GOT3 (cell line): Measurements from ENCODE around the gene HCRT.
"Not testable (repeated sequence)": the region's sequence is repeated elsewhere in the genome, so short reads cannot be mapped to it uniquely, and the experiment has no call there.

Experiments used
- DNase-seq: peaks from one replicate; lab custom pipeline; 2025; ENCODE audit warnings: mixed read lengths; lab: John Stamatoyannopoulos, UW

The HCRT gene

DNA sequence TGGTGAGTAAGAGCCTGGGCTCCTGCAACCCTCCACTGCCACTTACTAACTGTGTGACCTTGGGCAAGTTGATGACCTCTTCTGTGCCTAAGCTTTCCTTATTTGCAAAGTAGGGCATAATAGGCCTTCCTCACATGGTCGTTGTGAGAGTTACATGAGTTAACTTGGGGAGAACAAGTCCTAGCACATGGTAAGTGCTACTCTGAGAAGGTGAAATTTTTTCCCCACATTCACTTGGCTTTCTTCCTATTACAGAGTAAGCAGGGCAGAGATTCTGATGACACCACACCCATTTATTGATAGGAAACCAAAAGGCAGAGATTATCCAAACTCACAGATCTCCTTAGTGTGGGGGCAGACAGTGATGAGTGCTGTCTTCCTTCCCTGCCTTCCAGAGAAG is 5.9 kb downstream of the HCRT start:
- no peak for DNase-seq

DNA sequence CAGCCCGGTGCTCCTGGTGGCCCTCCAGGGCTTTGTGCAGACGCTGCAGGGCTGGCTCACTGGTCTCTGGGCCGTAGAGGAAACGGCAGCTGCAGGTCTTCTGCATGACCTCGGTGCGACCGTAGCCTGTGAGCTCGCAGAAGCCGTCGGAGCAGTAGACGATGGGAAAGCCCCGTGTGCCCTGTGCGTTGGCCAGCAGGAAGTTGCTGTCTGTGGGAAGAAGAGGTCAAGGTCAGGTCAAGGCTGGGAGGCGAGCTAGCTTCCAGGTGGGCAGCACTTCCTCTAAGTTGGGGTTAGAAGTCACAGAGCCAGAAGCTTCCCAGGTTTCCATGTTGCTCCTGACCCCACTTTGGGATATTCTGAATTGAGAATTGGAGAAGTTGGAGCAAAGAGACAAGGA is 6.4 kb downstream of the HCRT start:
- DNase-seq: no peak

DNA sequence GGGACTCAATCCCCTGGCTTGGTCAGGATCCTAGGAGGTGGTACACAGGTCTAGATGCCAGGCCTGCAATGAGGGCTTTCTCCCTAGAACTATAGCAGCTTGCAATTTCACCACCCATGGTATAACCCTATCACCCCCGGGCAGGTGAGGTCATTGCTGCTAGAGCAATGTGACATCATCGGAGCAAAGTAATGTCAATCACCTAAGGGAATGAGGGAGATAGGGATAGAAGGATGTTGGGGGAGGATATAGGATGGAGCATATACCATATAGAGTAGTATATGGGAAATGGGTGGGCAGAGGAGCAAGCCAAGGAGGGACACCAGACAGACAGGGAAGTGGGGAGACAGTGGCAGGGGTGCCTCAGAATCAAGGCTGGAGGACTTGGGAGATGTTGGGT is 7.6 kb downstream of the HCRT start:
- DNase-seq: no peak

DNA sequence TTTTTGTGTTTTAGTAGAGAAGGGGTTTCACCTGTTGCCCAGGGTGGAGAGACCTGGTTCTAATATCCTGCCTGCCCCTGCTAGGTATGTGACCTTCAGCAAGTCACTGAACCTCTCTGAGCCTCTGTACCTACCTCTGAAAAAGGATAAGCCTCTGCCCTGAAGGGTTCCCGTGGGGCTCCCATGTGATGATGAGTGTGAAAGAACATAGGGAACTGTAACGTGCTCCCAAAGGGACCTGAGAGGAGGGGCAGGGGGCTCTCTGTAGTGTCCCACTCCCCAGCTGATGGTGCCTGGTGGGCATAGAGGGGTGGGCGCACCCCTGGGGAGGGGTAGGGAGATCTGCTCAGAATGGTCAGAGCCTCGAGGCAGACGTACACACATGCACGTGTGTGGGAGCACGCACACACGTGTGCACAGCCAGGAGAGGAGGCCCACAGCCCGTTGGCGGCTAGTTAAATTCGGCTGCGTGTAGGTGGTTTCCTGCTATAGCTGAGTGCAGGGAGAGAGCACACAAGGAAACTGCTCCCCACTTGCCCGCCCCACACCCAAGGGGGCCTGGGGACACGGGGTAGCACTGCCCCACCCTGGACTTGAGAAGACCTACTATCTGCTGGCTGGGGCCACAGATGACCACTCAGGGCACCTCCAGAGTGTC is 11.0 kb downstream of the HCRT start:
- DNase-seq: no peak

DNA sequence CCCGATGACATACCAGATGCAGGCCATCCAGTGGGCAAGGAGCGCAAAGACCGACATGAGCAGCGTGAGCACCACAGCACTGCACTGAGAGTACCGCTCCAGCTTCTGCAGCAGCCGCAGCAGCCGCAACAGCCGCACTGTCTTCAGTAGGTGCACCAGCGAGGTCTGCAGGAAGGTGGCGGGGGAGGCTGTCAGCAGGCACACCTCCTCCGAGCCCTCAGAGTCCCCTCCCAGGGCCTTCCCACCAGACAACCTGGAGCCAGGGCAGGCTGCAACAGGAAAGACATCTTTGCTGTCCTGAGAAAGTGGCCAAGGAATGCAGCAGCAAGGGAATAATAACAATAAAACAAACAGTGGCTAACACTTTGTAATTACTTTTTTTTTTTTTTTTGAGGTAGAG is 13.4 kb downstream of the HCRT start:
- no peak for DNase-seq

DNA sequence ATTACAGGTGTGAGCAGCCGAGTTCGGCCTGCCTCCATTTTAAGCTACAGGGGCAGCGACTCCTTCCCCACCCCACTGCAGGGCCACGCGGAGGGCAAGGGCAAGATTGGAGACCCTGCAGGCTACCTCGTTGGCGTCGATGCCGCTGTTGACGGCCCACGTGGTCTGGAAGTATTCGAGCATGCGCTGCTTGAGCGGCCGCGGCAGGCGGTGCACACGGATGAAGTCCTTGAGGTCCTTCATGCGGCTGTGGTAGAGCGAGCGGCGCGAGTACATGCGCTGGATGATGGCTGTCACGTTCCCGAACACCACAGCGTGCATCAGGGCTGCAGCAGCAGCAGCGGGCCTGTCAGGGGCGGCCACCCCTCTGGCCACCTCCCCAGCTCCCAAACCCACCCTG is 15.9 kb downstream of the HCRT start:
- no peak for DNase-seq

DNA sequence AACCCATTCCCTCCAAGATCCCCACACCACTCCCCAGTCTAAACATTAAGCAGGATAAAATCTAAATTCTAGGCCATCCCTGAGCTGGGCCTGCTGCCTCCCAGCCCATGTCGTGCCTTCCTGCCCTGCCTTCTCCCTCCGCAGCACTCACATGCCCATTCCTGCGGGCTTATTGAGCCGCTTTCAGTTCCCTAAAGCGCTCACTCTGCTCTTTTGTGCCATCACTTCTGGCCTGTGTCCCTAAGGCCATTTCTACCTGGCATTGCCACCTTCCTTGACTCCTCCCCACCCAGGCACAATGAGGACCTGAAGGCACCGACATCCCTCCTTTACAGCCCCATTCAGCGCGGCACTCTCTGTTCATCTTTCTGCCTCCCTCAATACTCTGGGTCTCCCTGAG is 17.4 kb downstream of the HCRT start:
- DNase-seq: no peak

DNA sequence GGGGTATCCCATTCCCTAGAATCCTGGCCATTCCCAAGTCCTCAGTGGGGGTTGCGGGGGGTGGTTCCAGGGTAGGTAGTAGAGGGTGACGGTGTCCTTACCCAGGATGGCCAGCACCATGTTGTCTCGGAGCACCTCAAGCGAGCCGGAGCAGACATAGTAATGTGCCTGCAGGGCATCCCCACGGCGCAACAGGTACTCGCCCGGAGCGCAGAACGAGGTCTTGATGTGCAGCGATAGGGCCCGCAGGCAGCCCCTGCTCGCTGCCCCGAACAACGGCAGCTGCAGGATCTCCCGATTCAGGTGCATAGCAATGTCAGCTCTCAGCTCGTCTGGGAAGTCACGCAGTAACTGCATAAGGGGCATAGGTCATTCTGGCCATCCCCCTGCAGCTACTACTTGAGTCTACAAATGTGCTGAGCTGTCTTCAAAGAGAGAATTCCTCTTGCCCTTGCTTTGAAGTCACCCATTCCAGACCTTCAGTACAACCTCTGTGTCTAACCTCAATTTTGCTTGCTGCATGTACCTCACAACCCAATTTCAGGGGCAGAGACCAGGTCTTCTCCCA is 19.0 kb downstream of the HCRT start:
- no peak for DNase-seq

DNA sequence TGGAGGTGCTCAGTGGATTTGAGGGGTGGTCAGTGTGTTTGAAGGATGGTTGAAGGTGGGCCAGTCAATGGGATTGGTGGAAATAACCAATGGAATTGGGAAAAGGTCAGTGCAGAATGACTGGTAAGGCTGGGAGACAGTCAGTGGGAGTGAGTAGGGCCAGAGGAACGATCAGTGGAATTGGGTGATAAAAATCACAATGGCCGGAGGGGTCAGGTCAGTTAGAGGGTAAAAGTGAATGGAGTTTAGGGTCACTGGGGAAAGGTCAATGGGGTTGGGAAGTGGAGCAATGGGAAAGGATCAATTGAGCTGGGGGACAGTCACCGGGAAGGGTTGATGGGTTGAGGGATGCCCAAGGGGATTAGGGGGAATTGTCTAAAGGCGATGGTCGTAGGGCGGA is 19.5 kb downstream of the HCRT start:
- DNase-seq: no peak

DNA sequence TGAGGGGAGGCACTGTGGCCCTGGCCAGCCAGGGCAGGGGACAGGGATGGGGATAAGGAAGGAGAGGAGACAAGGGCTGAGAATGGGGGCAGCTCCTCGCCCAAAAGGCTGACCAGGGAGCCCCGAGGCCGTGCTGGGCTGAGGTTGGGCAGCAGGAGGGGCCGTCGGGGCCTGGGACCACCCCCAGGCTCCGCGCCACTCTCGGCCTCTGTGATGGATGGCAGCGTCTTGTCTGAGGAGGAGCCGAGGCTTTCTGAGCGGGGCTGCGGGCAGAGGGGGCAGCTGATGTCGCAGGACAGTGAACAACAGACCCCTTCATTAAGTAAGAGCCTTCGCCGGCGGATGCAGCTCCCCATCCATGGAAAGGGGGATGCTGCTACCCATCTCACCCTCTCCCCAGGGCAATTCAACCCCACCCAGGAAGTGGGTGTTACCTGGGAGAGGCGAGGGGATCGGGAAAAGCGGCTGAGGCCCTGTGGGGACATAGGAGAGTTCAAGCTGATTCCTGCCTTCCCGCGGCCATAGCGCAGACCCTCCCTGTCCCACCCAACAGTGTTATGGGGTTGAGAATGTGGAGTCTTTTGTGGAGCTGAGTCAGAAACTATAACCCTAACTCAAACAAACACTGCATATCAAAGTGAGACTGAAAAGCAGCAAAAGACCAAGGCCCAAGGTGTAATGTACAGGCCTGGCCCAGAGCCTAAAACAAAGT is 21.4 kb downstream of the HCRT start:
- DNase-seq: no peak

DNA sequence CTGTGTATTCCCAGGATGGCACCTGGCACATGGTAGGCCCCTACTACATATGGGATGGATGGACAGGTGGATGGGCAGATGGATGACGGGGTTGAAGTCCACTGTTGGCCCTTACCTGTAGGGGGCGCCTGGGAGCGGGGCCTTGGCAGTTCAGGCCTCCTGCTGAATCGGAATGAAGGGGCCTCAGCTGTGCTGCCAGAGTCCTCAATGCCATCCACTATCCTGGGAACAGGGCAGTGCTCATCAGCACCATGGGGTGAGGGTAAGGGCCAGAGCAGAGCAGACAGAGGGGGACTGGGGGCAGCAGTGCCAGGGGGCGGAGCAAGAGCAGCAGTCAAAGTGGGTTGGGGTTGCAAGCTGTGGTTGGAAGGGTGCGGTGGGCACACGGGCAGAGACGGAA is 22.1 kb downstream of the HCRT start:
- no peak for DNase-seq

DNA sequence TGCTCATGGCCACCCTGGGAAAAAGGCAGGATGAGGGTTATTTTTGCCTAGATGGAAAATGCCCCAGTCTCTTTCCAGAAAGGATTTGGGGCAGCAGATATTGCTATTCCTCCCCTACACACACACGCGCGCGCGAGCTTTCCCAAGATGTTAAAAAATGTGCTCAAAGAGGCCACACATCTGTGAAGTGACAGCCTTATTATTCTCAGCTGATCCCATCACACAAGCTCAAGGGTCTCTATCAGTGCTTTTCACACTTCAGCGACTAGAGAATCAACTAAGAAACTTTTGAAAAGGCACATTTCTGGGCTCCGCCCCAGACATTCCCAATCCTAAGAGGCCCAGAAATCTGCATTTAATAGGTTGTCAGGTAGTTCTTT is 24.7 kb downstream of the HCRT start:
- no peak for DNase-seq

DNA sequence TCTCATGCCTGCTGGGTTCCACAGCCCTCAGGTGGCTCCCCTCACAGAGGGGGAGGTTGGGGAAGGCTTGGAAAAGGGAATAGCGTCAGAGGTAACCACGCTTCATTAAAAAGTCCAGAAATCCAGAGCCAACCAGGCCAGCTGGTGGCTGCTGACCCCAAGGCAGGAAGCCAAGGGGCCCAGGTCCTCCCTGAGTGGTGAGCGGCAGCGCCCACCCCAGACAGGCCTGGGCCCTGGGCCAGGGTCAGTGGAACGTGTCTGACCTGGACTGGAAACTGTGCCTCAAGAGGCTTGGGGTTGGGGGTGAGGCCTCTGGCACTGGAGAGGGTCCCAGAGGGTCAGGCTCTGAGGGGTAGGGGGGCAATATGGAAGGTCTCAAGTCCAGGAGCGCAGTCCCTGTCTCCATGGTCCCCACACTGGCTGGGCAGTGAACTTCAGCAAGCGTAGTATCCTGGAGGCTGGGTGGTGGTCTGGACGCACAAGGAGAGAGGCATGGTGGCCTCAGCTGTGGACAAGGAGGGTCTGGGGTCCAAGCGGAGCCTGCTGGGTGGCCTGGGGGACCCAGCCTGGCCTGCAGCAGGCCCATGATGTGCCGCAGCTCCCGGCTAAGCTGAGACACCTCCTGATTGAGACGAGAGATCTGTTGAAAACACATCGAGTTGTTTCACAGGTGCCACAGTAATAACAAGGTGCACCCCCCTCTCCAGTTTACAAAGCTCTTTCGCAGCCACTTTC is 25.3 kb downstream of the HCRT start:
- DNase-seq: no peak

DNA sequence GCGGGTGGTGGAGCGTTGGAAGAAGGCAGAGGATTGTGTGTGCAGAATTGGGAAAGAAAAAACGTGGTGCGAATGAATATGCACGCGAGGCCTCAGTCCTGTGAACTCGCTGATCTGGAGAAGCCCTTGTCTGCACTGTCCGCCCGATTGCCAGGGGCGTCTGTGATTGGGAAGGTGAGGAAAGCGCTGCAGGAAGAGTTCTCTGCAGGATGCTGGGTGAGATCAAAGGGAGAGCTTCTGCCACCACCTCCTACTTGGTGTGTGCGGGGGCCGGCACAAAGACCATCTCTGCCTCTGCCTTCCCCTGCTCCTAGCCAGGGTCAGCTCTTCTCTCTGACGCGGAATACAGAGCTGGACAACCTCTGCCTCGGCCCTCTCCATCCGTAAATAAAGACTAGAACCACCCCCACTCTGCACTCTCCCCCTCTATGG is 29.6 kb downstream of the HCRT start:
- no peak for DNase-seq

DNA sequence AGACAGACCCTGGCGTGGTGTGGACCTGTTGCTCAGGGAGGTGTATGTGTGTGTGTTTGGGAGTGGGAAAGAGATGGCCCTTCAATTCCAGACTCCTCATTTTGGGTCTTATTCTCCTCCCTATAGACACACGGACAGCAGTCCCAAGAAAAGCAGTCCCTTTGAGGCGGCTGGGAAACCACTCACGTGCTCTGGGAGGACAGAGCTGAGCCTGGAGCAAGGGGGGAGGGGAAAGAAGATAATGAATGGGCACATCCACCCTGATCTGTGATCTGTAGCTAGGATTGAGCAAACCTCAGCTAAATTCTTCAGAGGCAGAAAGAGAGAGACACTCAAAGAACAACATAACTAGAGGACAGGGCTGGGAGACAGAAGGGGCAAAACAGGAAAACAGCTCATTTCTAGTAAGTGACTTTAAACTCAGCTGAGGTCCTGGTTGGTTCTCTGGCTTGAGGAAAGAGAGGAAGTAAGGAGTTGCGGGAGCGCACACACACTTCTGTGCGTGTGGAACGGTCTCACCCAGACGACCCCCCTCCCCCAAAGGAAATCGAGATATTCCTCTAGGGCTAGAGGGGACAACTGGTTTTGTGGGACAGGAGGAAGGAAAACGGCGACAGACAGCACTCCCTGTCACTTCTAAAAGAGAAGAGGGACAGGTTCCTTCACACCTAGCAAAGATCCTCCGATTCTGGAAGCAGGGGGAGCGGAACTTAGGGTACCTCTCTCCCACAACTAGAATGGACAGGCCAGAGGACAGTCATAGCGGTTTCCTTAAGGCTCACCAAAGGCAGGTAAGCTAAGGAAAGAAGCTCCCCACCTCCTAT is 31.1 kb downstream of the HCRT start:
- no peak for DNase-seq

DNA sequence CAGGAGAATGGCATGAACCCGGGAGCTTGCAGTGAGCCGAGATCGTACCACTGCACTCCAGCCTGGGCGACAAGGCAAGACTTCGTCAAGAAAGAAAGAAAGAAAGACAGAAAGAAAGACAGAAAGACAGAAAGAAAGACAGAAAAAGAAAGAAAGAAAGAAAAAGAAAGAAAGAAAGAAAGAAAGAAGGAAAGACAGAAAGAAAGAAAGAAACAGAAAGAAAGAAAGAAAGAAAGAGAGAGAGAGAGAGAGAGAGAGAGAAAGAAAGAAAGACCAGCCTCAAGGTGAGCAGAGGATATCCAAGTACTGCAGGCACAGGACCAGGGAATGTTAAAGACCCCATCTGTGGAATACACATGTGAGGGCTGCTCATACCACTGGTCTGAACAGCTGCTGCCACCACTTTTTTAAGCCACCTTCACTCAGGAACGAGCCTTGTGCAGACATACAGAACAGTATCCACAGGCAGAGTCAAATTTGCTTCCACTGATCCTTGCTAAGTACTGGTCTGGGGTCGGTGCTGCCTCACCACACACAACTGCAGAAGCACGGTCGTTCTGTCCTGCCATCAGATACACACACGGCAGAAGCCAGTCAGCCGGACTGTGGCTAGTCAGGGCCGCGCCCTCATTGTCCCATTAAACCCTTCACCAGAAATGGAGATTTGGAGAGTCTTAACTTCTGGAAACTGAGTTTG is 38.2 kb downstream of the HCRT start:
- no peak for DNase-seq

DNA sequence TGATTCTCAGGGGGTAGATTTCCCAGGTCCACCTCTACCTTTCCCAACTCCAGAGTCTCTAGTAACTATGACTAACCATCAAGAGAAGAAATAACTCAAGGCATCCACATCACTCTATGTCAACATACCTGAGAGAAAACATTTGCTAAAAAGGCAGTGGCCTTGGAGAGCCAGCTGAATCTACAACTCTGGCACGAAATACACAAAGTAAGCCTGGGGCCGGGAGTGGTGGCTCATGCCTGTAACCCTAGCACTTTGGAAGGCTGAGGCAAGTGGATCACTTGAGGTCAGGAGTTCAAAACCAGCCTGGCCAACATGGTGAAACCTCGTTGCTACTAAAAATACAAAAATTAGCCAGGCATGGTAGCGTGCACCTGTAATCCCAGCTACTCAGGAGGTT is 42.1 kb downstream of the HCRT start:
- not testable (repeated sequence) for DNase-seq

DNA sequence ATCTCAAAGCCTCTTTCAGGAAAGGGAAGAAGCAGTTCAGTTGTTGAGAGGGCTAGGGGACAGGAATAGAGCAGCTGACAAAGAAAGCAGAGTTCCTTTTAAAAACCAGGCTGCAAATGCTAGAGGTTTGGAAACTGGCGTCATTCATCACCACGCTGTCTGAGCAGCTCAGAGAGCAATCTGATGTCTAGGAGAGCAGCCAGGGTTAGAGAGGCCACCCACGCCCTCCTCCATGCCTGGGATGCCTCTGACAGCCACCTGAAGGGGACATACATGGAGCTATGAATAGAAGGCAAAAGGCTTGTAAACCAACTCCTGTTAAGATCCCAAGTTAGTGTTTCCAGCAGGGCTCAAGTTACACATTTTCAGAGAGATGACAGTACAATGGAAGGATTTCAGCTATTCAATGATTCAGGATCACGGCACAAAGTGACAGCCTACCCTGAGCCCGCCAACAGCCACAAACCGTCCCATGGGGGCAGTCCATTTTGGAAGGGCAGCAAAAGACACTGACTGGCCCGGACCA is 42.8 kb downstream of the HCRT start:
- DNase-seq: no peak

DNA sequence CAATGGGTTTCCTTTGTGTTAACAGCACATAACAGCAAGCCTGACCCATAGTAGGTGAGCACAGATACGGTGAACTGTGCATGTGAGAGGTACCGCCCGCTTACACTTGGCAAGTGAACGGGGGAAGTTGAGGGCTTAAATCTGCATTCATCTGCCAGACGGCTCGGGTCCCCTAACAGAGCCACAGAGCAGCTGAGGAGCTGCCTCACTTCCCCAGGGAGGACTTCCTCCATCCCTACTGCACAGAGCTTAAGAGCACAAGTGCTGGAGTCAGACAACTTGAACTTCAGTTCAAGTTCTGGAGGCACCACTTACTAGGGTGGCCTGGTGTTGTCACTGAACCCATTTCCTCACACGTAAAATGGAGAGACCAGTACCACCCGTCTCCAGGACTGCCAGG is 43.9 kb downstream of the HCRT start:
- DNase-seq: no peak

DNA sequence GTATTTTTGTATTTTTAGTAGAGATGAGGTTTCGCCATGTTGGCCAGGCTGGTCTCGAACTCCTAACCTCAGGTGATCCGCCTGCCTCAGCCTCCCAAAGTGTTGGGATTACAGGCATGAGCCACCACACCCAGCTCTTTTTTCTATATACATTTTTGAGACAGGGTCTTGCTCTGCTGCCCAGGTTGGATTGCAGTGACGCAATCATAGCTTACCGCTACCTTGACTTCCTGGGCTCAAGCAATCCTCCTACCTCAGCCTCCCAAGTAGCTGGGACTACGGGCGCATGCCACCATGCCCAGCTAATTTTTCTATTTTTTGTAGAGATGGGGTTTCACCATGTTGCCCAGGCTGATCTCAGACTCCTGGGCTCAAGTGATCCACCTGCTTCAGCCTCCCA is 44.6 kb downstream of the HCRT start:
- DNase-seq: not testable (repeated sequence)
